ENCODE results near the gene HS3ST3A1.
"Not testable (repeated sequence)": the region's sequence is repeated elsewhere in the genome, so short reads cannot be mapped to it uniquely, and the experiment has no call there.

- TF ChIP-seq EZH2 (IDR thresholded peaks at IDR 0.05; ENCODE audit: insufficient read depth, poor library complexity, severe bottlenecking); EZH2phosphoT487 (IDR thresholded peaks at IDR 0.05; ENCODE audit: insufficient read depth, low read depth): not testable (repeated sequence)
These were observed 105.1 kb downstream of the HS3ST3A1 start for GRCh38 chr17:13496553-13497056.

All from GM23248 (cell line).